GM19324 (cell line): Measurements from ENCODE around the gene PPM1B.
"Not testable (repeated sequence)": the region's sequence is repeated elsewhere in the genome, so short reads cannot be mapped to it uniquely, and the experiment has no call there.

Experiments used
- ATAC-seq: cut with Tn5 transposase; IDR thresholded peaks from one replicate; pipeline ENCODE4 v1.9.1; 2021; ENCODE audit warnings: mild to moderate bottlenecking, moderate library complexity; ENCODE audit not compliant: unreplicated experiment, low FRiP score

The PPM1B gene

DNA sequence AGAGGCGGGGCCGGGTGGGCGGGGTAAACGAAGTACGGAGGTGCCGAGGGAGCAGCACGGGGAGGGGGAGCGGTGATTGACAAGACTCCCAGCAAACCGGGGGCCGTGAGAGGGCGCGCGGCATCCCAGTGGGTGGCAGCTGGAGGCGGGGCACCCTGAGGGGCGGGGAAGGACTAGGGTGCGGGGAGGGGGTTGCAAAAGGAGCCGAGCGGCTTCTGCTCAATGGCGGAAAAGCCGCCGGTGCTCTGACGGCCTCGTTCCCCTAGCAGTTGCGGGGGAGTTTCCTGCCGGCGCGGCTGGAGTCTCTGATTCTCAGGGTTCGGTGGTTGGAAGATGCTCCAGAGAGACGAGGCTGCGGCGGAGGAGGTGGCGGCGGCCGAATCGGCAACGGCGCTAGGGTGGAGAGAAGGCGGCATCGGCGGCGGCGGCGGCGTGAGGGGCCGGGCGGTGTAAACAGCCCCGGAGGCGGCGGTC, at the start of gene PPM1B:
Gene PPM1B (plus strand): TSS at position 195 of the 474 bp plus-strand sequence. CDS start 32,325 bp downstream, outside the sequence.
- peak; percentile 83 for ATAC-seq

DNA sequence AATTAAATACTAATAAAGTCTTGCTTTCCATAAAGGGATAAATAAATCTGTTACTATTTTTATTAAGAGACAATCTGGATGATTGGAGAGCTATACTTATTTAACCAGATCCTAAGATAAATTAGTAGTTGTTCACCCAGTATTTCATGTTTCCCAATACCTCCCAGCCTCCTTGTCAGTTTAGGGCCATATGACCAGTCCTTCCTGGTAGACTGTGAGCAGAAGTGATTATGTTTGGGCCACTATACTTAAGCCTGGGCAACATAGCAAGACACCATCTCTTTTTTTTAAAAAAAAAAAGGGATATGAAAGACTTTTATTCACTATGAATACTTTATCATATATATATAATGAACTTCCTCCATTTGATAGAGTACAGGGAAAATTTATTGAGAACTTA, 48.8 kb upstream of the PPM1B start:
- ATAC-seq: no peak

DNA sequence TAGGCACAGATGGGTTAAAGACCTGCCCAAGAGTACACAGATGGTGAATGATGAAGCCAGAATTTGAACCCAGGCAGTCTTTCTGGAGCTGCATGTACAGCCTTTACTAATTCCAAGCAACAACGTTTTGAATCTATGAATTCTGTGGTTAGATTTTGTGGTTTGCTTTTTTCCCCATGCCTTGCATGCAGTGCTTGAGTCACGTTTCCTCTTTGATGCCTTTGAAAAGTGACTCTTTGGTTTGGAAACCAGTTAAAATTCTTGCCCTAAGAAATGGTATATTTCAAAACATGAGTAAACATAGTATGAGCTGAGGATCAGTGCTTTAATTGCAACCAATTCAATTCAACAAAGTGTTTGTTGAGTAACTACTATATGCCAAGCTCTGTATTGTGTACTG, 48.2 kb upstream of the PPM1B start:
- no peak for ATAC-seq

DNA sequence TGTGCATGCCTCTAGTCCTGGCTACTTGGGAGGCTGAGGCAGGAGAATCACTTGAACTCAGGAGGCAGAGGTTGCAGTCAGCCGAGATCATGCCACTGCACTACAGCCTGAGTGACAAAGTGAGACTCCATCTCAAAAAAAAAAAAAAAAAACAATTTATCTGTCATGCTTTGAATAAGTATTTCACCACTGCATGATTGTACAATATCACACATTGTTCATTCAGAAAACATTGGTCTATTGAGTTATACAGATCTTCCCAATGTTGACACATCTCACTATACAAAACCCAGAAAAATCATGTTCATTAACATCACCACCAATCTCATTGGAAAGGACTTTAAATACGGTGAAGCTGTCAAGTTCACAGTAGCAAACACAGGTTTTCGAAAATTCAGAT, 46.8 kb upstream of the PPM1B start:
- no peak for ATAC-seq

DNA sequence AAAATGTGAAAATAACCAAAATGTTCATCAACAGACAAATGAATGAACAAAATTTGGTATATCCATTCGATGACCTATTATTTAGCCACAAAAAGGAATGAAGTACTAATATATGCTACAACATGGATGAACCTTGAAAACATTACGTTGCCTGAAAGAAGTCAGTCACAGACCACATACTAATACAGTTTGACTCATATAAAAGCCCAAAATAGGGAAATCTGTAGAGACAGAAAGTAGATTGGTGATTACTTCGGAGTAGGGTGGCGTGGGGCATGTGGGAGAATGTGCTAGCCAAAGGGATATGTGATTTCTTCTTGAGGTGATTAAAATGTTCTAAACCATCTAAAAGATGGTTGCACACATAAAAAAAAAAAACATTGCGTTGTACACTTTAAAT, 44.2 kb upstream of the PPM1B start:
- no peak for ATAC-seq

DNA sequence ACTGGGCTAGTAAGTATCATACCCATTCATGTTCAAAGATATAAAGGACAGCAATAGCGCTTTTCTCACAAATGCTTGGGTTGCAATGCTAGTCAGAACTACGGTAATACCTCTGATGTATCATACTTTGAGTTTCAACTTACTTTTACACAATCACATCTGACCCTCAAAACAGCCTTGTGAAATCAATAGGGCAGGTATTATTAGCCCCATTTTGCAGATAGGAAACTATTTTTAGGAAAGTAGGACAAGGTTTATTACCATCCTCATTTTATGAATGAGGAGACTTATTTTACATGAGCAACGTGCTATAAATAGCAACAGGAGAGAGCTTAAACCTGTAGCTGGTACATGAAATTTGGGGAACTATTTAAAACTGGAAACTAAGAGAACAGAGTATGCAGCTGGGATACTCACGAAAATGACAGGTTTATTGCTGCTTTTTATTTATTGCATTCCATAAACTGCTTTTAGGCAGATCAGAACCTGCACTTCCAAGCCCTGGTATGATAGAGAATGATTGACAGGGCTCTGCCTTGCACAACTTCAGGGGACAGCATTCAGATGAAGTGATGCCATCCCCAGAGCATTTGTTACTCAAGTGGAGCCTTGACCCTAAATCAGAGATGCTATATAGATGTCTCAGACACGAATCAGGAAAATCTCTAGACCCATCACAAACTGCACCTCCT, 42.4 kb upstream of the PPM1B start:
- ATAC-seq: no peak

DNA sequence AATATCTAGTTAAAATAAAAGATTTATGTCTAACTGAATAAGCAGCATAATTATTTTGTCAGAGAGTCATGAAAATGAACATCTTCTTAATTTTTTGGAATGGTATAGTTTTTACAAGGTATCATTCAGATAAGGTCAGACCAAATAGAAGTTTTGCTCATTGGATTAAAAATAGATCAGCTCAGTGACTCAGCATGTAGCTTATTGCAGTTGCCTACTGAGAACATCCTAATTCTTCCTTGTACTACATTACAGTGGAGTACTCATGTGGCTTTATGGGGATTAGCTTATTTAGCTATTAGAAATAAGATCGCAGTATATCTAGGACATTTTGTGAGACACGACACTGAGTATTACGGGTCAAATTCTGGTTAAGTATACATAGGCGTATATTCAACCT, 38.2 kb upstream of the PPM1B start:
- ATAC-seq: no peak

DNA sequence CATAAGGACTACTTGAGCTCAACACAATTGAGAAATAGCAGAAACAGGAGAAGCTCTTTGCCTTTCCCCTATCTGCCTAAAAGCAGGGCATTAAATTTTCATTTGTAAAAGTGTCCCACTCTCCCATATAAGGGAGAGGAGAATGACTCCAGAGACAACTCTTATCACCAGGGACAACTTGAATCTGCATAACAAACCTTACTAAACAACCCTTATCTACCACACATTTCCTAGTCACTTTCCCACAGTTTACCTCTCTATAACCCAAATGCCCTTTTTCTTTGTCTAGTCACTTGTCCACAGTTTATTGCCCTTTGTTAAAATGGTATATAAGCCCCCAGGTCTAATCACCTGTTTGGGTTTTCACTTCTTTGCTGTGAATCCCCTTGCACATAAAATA, 37.5 kb upstream of the PPM1B start:
- ATAC-seq: no peak

DNA sequence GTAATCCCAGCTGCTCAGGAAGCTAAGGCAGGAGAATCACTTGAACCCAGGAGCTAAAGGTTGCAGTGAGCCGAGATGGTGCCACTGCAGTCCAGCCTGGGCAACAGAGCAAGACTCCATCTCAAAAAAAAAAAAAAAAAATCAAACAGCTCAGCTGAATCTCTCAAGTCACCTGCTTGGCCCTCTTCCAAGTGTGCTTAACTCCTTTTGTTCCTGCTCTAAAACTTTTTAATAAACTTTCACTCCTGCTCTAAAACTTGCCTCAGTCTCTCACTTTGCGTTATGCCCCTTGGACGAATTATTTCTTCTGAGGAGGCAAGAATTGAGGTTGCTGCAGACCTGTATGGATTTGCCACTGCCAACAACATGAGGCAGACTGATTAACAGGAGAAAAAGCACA, 35.1 kb upstream of the PPM1B start:
- ATAC-seq: not testable (repeated sequence)

DNA sequence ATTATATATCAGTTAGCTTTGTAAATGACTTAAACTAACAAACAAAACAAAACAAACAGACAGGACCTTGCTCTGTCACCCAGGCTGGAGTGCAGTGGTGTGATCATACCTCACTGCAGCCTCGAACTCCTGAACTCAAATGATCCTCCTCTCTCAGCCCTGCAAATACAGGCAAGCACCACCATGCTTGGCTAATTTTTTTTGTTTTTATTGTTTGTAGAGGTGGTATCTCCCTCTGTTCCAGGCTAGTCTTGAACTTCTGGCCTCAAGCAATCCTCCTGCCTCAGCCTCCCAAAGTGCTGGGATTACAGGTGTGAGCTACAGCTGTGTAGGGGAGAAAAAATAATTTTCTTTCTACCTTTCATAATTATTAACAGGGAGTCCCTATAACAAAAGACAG, 33.8 kb upstream of the PPM1B start:
- ATAC-seq: no peak

DNA sequence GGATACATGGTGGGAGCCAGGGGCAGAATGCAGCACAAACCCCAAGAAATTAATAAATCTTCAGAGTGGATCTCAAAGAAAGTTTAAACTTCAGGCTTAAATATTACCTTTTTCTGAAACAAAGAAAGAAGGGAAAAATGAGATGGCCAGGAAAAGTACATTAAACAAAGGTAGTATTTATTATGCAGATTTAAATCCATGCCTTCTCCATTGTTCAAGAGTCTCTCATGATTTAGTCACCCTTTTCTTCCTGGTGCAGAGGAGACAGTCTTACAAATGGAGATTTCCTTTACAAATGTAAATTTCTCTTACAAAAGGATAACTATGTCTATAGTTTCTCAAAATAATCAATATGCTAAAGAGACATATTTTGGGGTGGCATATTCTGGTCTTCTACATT, 33.4 kb upstream of the PPM1B start:
- ATAC-seq: no peak

DNA sequence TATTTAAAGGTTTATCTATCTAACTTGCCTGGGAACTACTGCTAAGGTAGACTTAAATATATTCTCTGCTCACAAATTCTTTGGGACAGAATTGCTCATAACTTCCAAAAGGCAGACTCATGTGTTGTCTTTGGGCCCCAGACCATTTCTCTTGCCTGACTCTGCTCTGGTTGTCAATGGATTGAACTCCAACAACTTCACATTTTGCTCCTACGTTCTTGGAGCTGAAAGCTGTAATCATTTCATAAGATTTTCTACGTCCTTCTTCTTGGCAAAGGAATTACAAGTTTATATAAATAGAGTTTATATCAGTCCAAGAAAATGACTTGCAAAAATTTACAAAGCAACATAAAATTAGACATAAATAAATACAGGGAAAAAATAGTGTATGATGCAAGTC, 32.9 kb upstream of the PPM1B start:
- no peak for ATAC-seq

DNA sequence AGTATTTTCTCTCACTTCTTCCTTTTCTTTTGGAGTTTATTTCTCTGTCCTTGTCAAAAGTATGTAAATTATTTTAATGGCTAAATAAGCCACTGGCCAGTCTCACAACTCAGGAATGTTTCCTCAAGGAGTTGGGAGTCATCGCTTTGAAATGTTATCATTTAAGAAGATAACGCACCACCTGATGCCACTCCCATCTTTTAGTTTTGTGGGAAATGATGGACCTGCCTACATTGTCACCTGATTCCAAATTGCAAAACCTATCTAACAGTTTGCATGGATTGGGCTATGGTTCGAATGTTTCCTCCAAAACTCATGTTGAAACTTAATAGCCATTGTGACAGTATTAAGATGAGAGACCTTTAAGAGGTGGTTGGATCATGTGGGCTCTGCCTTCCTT, 32.4 kb upstream of the PPM1B start:
- ATAC-seq: no peak

DNA sequence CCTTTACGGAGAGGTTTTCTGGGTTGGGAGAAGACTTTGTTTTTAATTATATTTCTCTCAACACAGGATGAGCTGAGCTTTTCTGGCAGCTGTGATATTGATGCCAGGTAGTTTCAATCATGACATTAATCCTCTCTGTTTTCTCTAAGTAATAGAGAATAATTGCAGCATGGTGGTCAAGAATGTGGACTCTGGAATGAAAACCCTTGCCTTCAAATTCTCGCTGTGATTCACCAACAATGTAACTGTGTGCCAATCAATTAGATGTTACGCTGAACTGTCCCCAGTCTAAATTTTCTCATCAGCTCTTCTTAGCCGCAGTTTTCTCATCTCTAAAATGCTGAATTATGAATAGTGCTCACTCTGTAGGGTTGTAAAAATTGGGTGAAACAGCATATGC, 31.6 kb upstream of the PPM1B start:
- ATAC-seq: no peak

DNA sequence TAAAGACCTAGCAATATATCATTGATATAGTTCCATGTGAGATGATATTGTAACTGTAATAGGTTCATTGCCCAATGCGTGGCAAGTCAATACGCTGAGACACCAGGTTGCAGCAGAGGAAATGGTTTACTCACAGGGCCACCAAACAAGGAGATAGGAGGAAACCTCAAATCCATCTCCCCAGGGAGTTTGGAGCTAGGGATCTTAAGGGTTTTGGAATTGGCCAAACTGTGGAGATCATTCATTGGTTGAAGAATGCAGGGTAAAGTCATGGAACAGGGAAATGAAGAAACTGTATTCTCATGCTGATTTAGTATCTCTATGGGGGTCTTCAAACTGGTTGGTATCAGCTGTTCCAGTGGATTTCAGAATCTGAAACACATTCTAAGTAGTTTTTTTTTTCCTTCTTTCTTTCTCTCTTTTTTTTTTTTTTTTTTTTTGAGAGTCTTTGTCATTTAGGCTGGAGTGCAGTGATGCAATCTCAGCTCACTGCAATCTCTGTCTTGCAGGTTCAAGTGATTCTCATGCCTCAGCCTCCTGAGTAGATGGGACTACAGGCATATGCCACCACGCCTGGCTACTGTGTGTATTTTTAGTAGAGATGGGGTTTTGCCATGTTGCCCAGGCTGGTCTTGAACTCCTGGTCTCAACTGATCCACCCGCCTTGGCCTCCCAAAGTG, 30.7 kb upstream of the PPM1B start:
- ATAC-seq: no peak

DNA sequence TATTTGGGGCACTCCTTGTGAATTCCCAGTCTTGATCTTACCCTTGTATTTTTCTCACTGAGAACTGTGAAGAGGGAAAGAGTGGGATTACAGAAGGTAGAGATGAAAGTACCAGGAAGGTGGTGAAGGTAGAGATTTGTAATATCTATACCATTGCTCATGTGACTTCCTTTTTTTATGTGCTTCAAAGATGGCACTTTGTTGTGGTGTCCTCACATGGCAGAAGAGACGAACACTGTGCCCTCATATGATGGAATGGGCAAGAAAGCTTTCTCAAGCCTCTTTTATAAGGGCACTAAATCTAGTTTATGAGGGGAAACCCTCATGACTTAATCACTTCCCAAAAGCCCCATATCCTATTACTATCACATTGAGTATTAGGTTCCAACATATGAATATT, 28.9 kb upstream of the PPM1B start:
- ATAC-seq: no peak

DNA sequence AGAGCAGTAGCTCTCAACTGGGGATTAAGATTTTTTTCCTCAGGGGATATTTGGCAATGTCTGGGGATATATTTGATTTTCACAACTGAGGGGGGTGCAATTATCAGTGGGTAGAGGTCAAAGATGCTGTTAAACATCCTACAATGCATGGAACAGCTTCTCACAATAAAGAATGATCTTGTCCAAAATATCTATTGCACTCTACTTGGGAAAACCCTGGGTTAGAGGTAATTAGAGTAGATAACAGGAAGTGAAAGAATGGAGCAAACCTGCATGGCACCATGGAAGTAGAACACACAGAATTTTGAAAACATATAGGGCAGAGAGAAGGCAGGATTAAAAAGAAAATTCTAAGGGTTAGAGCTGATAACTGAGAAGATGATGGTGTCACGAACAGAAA, 26.4 kb upstream of the PPM1B start:
- no peak for ATAC-seq

DNA sequence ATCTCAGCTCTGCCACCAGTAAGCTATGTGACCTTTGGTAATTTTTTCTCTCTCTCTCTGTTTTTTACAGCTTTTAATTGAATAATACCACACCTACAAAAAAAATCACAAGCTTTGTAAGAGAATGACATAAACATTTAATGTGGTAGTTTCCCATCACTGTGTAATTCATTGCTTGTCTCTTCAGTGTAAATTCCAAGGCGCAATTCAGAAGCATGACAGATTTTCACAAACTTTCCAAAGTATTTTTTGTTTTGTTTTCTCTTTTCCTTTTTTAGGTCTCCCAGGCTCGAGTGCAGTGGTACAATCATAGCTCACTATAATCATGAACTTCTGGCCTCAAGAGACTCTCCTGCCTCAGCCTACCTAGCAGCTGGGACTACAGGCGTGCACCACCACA, 25.0 kb upstream of the PPM1B start:
- no peak for ATAC-seq

DNA sequence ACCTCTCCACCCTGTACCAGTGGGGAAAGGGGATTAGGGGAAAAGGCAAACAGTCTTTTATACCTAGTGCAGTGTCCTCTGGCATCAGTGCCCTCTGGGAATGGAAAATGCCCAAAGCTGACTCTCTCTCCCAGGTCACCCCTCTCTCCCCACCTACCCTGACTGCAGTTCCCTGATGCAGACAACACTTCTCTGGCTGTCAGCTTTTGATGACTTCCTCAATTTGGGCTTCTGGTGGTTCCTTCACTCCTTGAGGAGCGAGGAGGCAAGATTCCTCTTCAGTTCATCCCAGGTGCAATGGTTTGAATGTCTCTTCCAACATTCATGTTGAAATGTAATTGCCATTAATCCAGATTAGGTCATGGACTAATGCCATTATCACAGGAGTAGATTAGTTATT, 19.7 kb upstream of the PPM1B start:
- ATAC-seq: no peak

DNA sequence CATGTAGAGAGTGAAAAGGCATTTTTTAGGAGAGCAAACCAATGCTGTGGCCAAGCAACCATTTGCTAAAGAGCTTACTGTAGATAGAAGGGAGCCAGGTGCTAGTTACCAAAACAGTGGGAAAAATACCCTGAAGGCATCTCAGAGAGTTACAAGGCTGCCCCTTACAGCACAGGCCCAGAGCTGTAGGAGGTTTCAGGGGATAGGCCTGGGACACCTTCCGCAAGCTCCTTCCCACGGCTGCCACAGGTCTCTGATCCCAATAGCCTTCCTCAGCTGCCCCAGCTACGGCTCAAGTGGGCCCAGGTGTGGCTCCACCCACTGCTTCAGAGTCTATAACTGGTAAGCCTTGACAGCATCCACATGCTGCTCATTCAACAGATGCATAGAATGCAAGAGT, 18.2 kb upstream of the PPM1B start:
- no peak for ATAC-seq

DNA sequence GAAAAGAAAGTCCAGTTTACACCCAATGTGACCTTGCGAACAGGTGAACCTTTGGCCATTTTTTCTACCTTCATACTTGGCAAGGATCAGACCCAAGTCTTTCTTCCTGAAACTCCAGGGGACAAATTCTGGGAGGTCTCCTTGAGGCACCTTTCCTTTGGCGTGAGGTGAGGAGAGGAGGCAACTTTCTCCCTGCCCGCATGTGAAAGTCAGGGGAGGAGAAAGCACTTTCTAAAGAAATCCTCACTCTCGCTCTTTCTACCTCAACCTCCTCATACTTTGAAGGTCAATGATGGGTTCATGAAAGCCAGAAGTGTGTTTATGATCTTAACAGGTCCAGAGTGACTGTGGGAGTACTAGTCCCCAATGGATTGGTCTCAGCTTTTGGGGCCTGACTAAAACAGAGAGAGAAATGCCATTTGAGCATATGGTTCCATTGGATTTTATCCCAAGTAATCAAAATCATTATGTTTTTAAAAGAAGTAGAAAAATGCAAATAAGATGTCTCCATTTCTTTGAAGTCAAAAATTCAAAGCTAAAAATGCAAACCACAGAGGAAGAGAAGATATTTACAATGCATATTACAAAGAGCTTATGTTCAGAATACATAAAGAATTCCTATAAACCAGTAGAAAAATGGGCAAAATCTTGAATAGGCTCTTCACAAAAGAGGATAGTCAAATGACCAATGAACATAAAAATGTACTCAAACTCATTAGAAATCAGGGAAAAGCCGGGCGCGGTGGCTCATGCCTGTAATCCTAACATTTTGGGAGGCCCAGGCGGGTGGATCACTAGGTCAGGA, 15.6 kb upstream of the PPM1B start:
- no peak for ATAC-seq
